ENCODE data around the gene NBEAL2. TPM values are rescaled to one million over a fixed set of nuclear protein-coding genes. Genes with fewer than 3 reads are reported as not detected.

Gene NBEAL2
- total and polyA plus RNA-seq, 2 of the 8 experiments (the other 6 are each of a cell fraction or from before 2014, with no cell fraction given), result 27.3 to 46.9 TPM

DNA sequence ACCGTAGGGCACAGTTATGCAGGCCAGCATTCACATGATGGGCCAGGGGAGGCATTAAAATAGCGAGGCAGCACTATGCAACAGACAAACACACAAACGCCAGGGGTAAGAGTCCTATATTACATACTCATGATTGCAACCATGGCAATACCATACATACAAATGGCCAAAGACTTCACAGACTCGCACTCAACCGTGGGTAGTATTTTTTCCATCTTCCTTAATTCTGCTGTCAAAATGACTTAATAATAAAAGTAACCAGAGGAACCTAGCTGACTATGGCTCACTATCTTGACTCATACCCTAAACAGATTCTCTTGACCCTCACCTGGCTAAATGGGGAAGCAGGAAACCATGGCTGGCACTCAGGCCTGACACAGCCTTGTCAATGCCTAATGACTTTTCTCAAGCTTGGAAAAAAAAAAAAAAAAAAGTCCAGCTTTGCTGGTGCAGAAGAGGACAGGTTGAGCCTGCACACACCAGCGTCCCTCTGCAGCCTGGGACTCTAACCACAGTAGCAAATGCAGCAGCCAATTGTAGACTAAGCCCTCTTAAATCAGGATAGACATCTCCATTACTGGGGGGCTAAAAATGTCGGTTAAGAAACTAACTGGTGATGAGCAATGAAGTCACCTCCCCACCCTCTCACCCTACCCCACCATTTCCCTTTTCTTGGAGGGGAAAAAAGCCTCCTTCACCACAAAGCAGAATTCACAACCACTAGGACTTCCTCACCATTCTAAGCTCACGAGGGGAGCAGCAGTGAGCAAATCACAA, 26.0 kb upstream of the NBEAL2 start:
- Histone ChIP-seq H3K4me3 (ENCODE audit: extremely low read depth in 1 of 4, insufficient read depth in 2 of 4, low read depth in 3 of 4, low read length in 4 of 4) (no peak overlapping the region), H3K4ac (replicated peaks; ENCODE audit: insufficient read length, low read depth, low read length) (no peak overlapping the region), H2BK5ac (ENCODE audit: low read depth, low read length) (no peak overlapping the region; the same call in 1 of the 2 replicates), H3K27ac (ENCODE audit: low read depth, low read length) (no peak overlapping the region), H3K79me1 (ENCODE audit: low read depth, low read length) (peaks cover 45% of the 10 kb centered on the region), H3K79me2 (ENCODE audit: control insufficient read depth in 1 of 2, insufficient read depth in 2 of 2, low read length in 2 of 2) (peaks cover 31 to 93% of the 10 kb centered on the region in 2 experiments), H2AK5ac (ENCODE audit: low read depth, low read length) (no peak overlapping the region), H3K14ac (ENCODE audit: insufficient read length) (no peak overlapping the region), H2BK20ac (ENCODE audit: low read length) (no peak overlapping the region), H3K56ac (replicated peaks; ENCODE audit: insufficient read length, low read depth, low read length) (no peak overlapping the region), H3K36me3 (ENCODE audit: control insufficient read depth in 2 of 4, insufficient read depth in 4 of 4, low read length in 3 of 4) (no peaks in the 10 kb centered on the region), H4K20me1 (replicated peaks in 1 of 2; ENCODE audit: control insufficient read depth in 1 of 2, insufficient read depth in 2 of 2, low read length in 2 of 2) (peaks cover 36 to 47% of the 10 kb centered on the region in 2 experiments), H2BK12ac (ENCODE audit: low read depth, low read length) (no peak overlapping the region), H2BK15ac (ENCODE audit: low read length) (no peak overlapping the region), H3K18ac (ENCODE audit: extremely low read depth, low read length) (no peak overlapping the region), H3K9ac (replicated peaks in 1 of 4; ENCODE audit: extremely low read depth in 1 of 4, low read depth in 3 of 4, low read length in 3 of 4) (no peak overlapping the region), H3K23me2 (ENCODE audit: low read depth, low read length) (no peaks in the 10 kb centered on the region; the same call in 1 of the 2 replicates), H3K4me2 (ENCODE audit: insufficient read depth in 1 of 2, low read depth in 2 of 2, low read length in 2 of 2) (no peak overlapping the region), H3K4me1 (replicated peaks in 1 of 4; ENCODE audit: control insufficient read depth in 3 of 4, insufficient read depth in 4 of 4, low read length in 3 of 4) (peaks cover 5 to 14% (median 8%) of the 10 kb centered on the region in 4 experiments), H4K8ac (ENCODE audit: extremely low read depth, insufficient read depth, low read length) (no peak overlapping the region), H2BK120ac (replicated peaks; ENCODE audit: low read depth, low read length) (no peak overlapping the region), H3K9me3 (ENCODE audit: insufficient read depth in 2 of 2, low read depth in 1 of 2, low read length in 1 of 2) (no peaks in the 10 kb centered on the region), H4K5ac (ENCODE audit: insufficient read length, low read depth, low read length) (no peak overlapping the region), H2AFZ (ENCODE audit: low read length) (no peak overlapping the region), H3K23ac (ENCODE audit: insufficient read length) (no peak overlapping the region), H3K27me3 (replicated peaks in 1 of 4; ENCODE audit: control insufficient read depth in 3 of 4, extremely low read depth in 1 of 4, insufficient read depth in 3 of 4, low read length in 3 of 4) (no peaks in the 10 kb centered on the region), H4K91ac (replicated peaks; ENCODE audit: insufficient read length, low read length) (no peak overlapping the region)
- ChIA-PET CTCF (ENCODE audit: partially characterized antibody) (interaction anchor here (0.6 to 3.1 kb wide), 6 partner anchors 9 to 87 kb away, joined by 3 to 12 read pairs (median 4); no protein-coding TSS in a partner anchor), POLR2A (ENCODE audit: partially characterized antibody) (interaction anchor here (1.1 kb wide), 1 partner anchor 11 kb away, joined by 3 read pairs; no protein-coding TSS in a partner anchor)
- 86% methylated on average over 8 of the region's 8 CpGs; no CpG with 5 or more reads in 1 of the 2 experiments for WGBS, 2 experiments (ENCODE audit: extremely low coverage in 1 of 2, insufficient coverage in 1 of 2, insufficient read length in 1 of 2, insufficient replicate concordance in 2 of 2, low coverage in 1 of 2, low lambda C conversion rate in 2 of 2, missing lambda C conversion rate in 1 of 2)
- FAIRE-seq (no peak), DNase-seq (ENCODE audit: low read depth in 1 of 2, low spot score in 2 of 2) (no peak)
- TF ChIP-seq SIN3A (conservative IDR thresholded peaks at IDR 0.05 in 1 of 2, IDR thresholded peaks at IDR 0.05 in 1 of 2; ENCODE audit: low read depth in 1 of 2, low read length in 2 of 2), result no peak
- no peak for TF ChIP-seq TCF12 (IDR thresholded peaks at IDR 0.05; ENCODE audit: low read depth, low read length)
- TF ChIP-seq FOSL1 (IDR thresholded peaks at IDR 0.05; ENCODE audit: insufficient read depth, low read depth, low read length), result no peak
- no peak for TF ChIP-seq ATF2 (IDR thresholded peaks at IDR 0.05; ENCODE audit: low read length)
- TF ChIP-seq GABPA (IDR thresholded peaks at IDR 0.05; ENCODE audit: borderline replicate concordance, insufficient read depth, low read length), result no peak
- TF ChIP-seq ZNF274 (IDR thresholded peaks at IDR 0.05; ENCODE audit: borderline replicate concordance, extremely low read depth, low read length), result no peak
- TF ChIP-seq BACH1 (IDR thresholded peaks at IDR 0.05; ENCODE audit: low read length), result no peak
